Keratinocyte (primary cell): ENCODE results near the gene OLFML2B. TPM values are rescaled to one million over a fixed set of nuclear protein-coding genes. Genes with fewer than 3 reads are reported as not detected.

Experiments used
- DNase-seq: peaks from one replicate; pipeline ENCODE4 v3.0.0-alpha.2; 2011; ENCODE audit warnings: low read depth, missing footprints, low spot score
- FAIRE-seq: peaks from 2 replicates; lab custom pipeline; 2011; peaks lifted over from hg19 to GRCh38; lab: Jason Lieb, UNC
- H2AFZ ChIP-seq: 2 replicates; pipeline ENCODE4 v1.6.0; 2012; ENCODE audit warnings: low read length, control low read depth, inconsistent platforms; ENCODE audit not compliant: control insufficient read depth
- H3K27ac ChIP-seq: 2 replicates; pipeline ENCODE4 v1.5.1; 2011; ENCODE audit warnings: low read length; ENCODE audit not compliant: control insufficient read depth, insufficient read depth
- H3K27me3 ChIP-seq: 3 replicates; pipeline ENCODE4 v1.6.0; 2011; ENCODE audit warnings: low read length; ENCODE audit not compliant: control insufficient read depth, insufficient read depth; ENCODE audit errors: extremely low read depth
- H3K36me3 ChIP-seq, 2 experiments: 2 replicates in 1 of 2; 3 replicates in 1 of 2; pipeline ENCODE4 v1.5.1; 2011; ENCODE audit warnings: low read length in 2 of 2, mild to moderate bottlenecking in 1 of 2; ENCODE audit not compliant: control insufficient read depth in 2 of 2, insufficient read depth in 2 of 2; ENCODE audit errors: extremely low read depth in 1 of 2
- H3K4me1 ChIP-seq: 3 replicates; pipeline ENCODE4 v1.5.1; 2011; ENCODE audit warnings: low read length; ENCODE audit not compliant: control insufficient read depth, insufficient read depth; ENCODE audit errors: extremely low read depth
- H3K4me2 ChIP-seq: 3 replicates; pipeline ENCODE4 v1.6.0; 2011; ENCODE audit warnings: low read depth, low read length; ENCODE audit not compliant: control insufficient read depth, insufficient read depth; ENCODE audit errors: extremely low read depth
- H3K4me3 ChIP-seq, 3 experiments: fragments of 200-600 bp in 1 of 3; sonication (generic) in 1 of 3; 2 replicates in 2 of 3; 3 replicates in 1 of 3; pipeline ENCODE4 v1.5.1; 2011 to 2016; ENCODE audit warnings: low read length in 3 of 3, mild to moderate bottlenecking in 3 of 3, control low read depth in 2 of 3, inconsistent platforms in 1 of 3, low read depth in 1 of 3, mixed read lengths in 1 of 3, mixed run types in 1 of 3, moderate library complexity in 1 of 3; ENCODE audit not compliant: control insufficient read depth in 2 of 3, insufficient read depth in 2 of 3; ENCODE audit errors: extremely low read depth in 1 of 3
- H3K79me2 ChIP-seq: 2 replicates; pipeline ENCODE4 v1.6.0; 2012; ENCODE audit warnings: low read length; ENCODE audit not compliant: control insufficient read depth, insufficient read depth
- H3K9ac ChIP-seq: 3 replicates; pipeline ENCODE4 v1.6.0; 2011; ENCODE audit warnings: low read length; ENCODE audit not compliant: control insufficient read depth, insufficient read depth; ENCODE audit errors: extremely low read depth
- H3K9me1 ChIP-seq: 3 replicates; pipeline ENCODE4 v1.6.0; 2011; ENCODE audit warnings: low read length; ENCODE audit not compliant: control insufficient read depth, insufficient read depth; ENCODE audit errors: extremely low read depth
- H3K9me3 ChIP-seq: 2 replicates; pipeline ENCODE4 v1.5.1; 2012; ENCODE audit warnings: low read depth, low read length; ENCODE audit not compliant: control insufficient read depth
- H4K20me1 ChIP-seq: 3 replicates; pipeline ENCODE4 v1.6.0; 2011; ENCODE audit warnings: low read length; ENCODE audit not compliant: control insufficient read depth, insufficient read depth; ENCODE audit errors: extremely low read depth
- CTCF ChIP-seq, 3 experiments: IDR thresholded peaks in 1 of 3; conservative IDR thresholded peaks in 1 of 3; optimal IDR thresholded peaks in 1 of 3; 2 replicates in 2 of 3; 3 replicates in 1 of 3; pipeline versions ENCODE3 to v1.5.1; 2011; ENCODE audit warnings: low read length in 3 of 3, mild to moderate bottlenecking in 3 of 3, moderate library complexity in 2 of 3, control low read depth in 1 of 3, inconsistent platforms in 1 of 3; ENCODE audit not compliant: insufficient read depth in 2 of 3; ENCODE audit errors: extremely low read depth in 1 of 3
- EZH2 ChIP-seq: IDR thresholded peaks from one replicate; pipeline ENCODE4 v1.6.1; 2012; ENCODE audit warnings: inconsistent platforms, mild to moderate bottlenecking, low read length, moderate library complexity
- dilution Hi-C: fragments of 300-500 bp; cut with MboI; formaldehyde crosslinking; loops from one replicate; pipeline ENCODE4 v1.7.0; 2020; ENCODE audit warnings: low sequenced_read_pairs; ENCODE audit not compliant: extremely low pct_ligation_motif_present
- polyA minus RNA-seq, 3 experiments: library from RNA; depleted of rRNA, polyadenylated mRNA; stranded (reverse); fragments of >200 nt; gene quantifications; 1 replicate in 1 of 3; 2 replicates in 1 of 3; 3 replicates in 1 of 3; pipeline ENCODE4 v1.2.3, GENCODE V29; 2011
- polyA plus RNA-seq, 5 experiments: library from polyadenylated mRNA; depleted of rRNA in 3 of 5; stranded (reverse) in 3 of 5; stranded (forward) in 1 of 5; unstranded in 1 of 5; fragments of >200 nt; gene quantifications; 1 replicate in 1 of 5; 2 replicates in 3 of 5; 3 replicates in 1 of 5; pipeline versions ENCODE4 v1.2.1 to v1.2.3, GENCODE V29; 2011 to 2012; ENCODE audit warnings: missing spikeins in 2 of 5, low read depth in 1 of 5, low replicate concordance in 1 of 5

Gene OLFML2B
- polyA plus RNA-seq (0.02 TPM in 1 of 3 replicates, not detected in the others), polyA minus RNA-seq (not detected in 3 replicates)
- not detected for polyA plus RNA-seq (2011; ENCODE audit: low read depth)
- 0.01 TPM in 1 of 2 replicates, not detected in the other for polyA plus RNA-seq (2011; cell fraction: cytosol; rRNA removed)
- polyA plus RNA-seq (2011; cell fraction: nucleus; rRNA removed), result not detected in 2 replicates
- not detected in 2 replicates for polyA plus RNA-seq (2012; ENCODE audit: low replicate concordance)
- not detected for polyA minus RNA-seq (2011; cell fraction: cytosol; rRNA and poly(A)+ RNA removed)
- not detected in 2 replicates for polyA minus RNA-seq (2011; cell fraction: nucleus; rRNA and poly(A)+ RNA removed)

- DNase-seq (no peak), FAIRE-seq (peak; percentile 84)
- no peaks in the 10 kb centered on the region for H3K79me2 ChIP-seq
- no peaks in the 10 kb centered on the region for H4K20me1 ChIP-seq
- H3K4me1 ChIP-seq, result peaks cover 9% of the 10 kb centered on the region
- TF ChIP-seq CTCF (optimal IDR thresholded peaks at IDR 0.05 in 1 of 3, IDR thresholded peaks at IDR 0.05 in 1 of 3, conservative IDR thresholded peaks at IDR 0.05 in 1 of 3; ENCODE audit: extremely low read depth in 1 of 3, insufficient read depth in 2 of 3, low read length in 3 of 3) (peak in 2 of 3 experiments; percentile 45 to 59), EZH2 (peak; percentile 62)
- peaks cover 14% of the 10 kb centered on the region for H3K27me3 ChIP-seq
- no peaks in the 10 kb centered on the region for H3K9me3 ChIP-seq
- H3K4me2 ChIP-seq, result peak within 1 kb of the TSS; percentile 96
- no peaks in the 10 kb centered on the region for H3K36me3 ChIP-seq
- H3K27ac ChIP-seq, result no peak within 1 kb of the TSS
- peak within 1 kb of the TSS; percentile 91 for H2AFZ ChIP-seq
- dilution Hi-C loops, result no loop called here
- no peaks in the 10 kb centered on the region for H3K9me1 ChIP-seq
- peak within 1 kb of the TSS; percentile 57 for H3K9ac ChIP-seq
- H3K4me3 ChIP-seq, result peak within 1 kb of the TSS; percentile 55 to 82 (median 72)
Observed at GRCh38 chr1:162023547-162024501, at the start of gene OLFML2B. Gene OLFML2B (minus strand): TSS chr1:162023869. CDS start chr1:162023430, 439 bp downstream.

GRCh38 chr1:162072740-162073139, 49.1 kb upstream of the OLFML2B start:
- H3K4me1 ChIP-seq, result peaks cover 7% of the 10 kb centered on the region
- H3K4me3 ChIP-seq, result no peak overlapping the region
- FAIRE-seq (no peak), DNase-seq (no peak)
- no peak for TF ChIP-seq EZH2
- no peak for TF ChIP-seq CTCF (optimal IDR thresholded peaks at IDR 0.05 in 1 of 3, IDR thresholded peaks at IDR 0.05 in 1 of 3, conservative IDR thresholded peaks at IDR 0.05 in 1 of 3; ENCODE audit: extremely low read depth in 1 of 3, insufficient read depth in 2 of 3, low read length in 3 of 3)
- dilution Hi-C loops, result no loop called here
- no peaks in the 10 kb centered on the region for H4K20me1 ChIP-seq
- no peaks in the 10 kb centered on the region for H3K9me1 ChIP-seq
- no peak overlapping the region for H3K4me2 ChIP-seq
- H3K9ac ChIP-seq, result no peak overlapping the region
- H3K79me2 ChIP-seq, result no peaks in the 10 kb centered on the region
- H3K27me3 ChIP-seq, result peaks cover 27% of the 10 kb centered on the region
- H3K9me3 ChIP-seq, result no peaks in the 10 kb centered on the region
- H3K27ac ChIP-seq, result no peak overlapping the region
- H3K36me3 ChIP-seq, result no peaks in the 10 kb centered on the region
- H2AFZ ChIP-seq, result no peak overlapping the region
